Measurements from ENCODE around the gene CAMTA1.

CAMTA1 gene

GRCh38 chr1:7221826-7222694 lies 436.8 kb downstream of the CAMTA1 start:
- no peak for DNase-seq

- no peak for DNase-seq
These were observed 437.4 kb downstream of the CAMTA1 start for GRCh38 chr1:7222695-7223015.

- no peak for DNase-seq
These were observed 438.3 kb downstream of the CAMTA1 start for GRCh38 chr1:7223334-7224080.

GRCh38 chr1:7224081-7224534 lies 438.9 kb downstream of the CAMTA1 start:
- no peak for DNase-seq

GRCh38 chr1:7224644-7225043 lies 439.4 kb downstream of the CAMTA1 start:
- no peak for DNase-seq

- DNase-seq = no peak
These were observed 440.7 kb downstream of the CAMTA1 start for GRCh38 chr1:7225711-7226505.

GRCh38 chr1:7227654-7228053 lies 442.4 kb downstream of the CAMTA1 start:
- DNase-seq = no peak

GRCh38 chr1:7228252-7228961 lies 443.2 kb downstream of the CAMTA1 start:
- DNase-seq = no peak

- no peak for DNase-seq
These were observed 443.9 kb downstream of the CAMTA1 start for GRCh38 chr1:7229186-7229585.

- no peak for DNase-seq
These were observed 444.7 kb downstream of the CAMTA1 start for GRCh38 chr1:7229696-7230631.

GRCh38 chr1:7232441-7233236 lies 447.4 kb downstream of the CAMTA1 start:
- DNase-seq = no peak

GRCh38 chr1:7233237-7233540 lies 447.9 kb downstream of the CAMTA1 start:
- no peak for DNase-seq

- no peak for DNase-seq
These were observed 448.6 kb downstream of the CAMTA1 start for GRCh38 chr1:7233646-7234470.

- no peak for DNase-seq
These were observed 449.2 kb downstream of the CAMTA1 start for GRCh38 chr1:7234471-7234755.

GRCh38 chr1:7235871-7236517 lies 450.7 kb downstream of the CAMTA1 start:
- DNase-seq = no peak

GRCh38 chr1:7236844-7237515 lies 451.7 kb downstream of the CAMTA1 start:
- DNase-seq = no peak

- no peak for DNase-seq
These were observed 461.9 kb downstream of the CAMTA1 start for GRCh38 chr1:7247158-7247557.

- DNase-seq = no peak
These were observed 462.7 kb downstream of the CAMTA1 start for GRCh38 chr1:7247791-7248548.
